GM21576 (cell line): Measurements from ENCODE around the gene TAF6L.
"Not testable (repeated sequence)": the region's sequence is repeated elsewhere in the genome, so short reads cannot be mapped to it uniquely, and the experiment has no call there.

Source experiments
- ATAC-seq: cut with Tn5 transposase; IDR thresholded peaks from one replicate; pipeline ENCODE4 v1.9.1; 2021; ENCODE audit warnings: mild to moderate bottlenecking, moderate library complexity; ENCODE audit not compliant: unreplicated experiment

Gene TAF6L

GRCh38 chr11:62755086-62755615 lies 16.0 kb upstream of the TAF6L start:
- no peak for ATAC-seq

- no peak for ATAC-seq
These were observed 13.1 kb upstream of the TAF6L start for GRCh38 chr11:62757846-62758788.

- ATAC-seq, result not testable (repeated sequence)
These were observed 10.3 kb upstream of the TAF6L start for GRCh38 chr11:62760867-62761227.

- peak; percentile 7 for ATAC-seq
These were observed 435 bp upstream of the TAF6L start for GRCh38 chr11:62770778-62771143.

GRCh38 chr11:62774407-62774806 lies 3.2 kb downstream of the TAF6L start:
- ATAC-seq, result no peak

GRCh38 chr11:62775646-62776045 lies 4.5 kb downstream of the TAF6L start:
- no peak for ATAC-seq

GRCh38 chr11:62777389-62777788 lies 6.2 kb downstream of the TAF6L start:
- ATAC-seq, result no peak

GRCh38 chr11:62778441-62778840 lies 7.2 kb downstream of the TAF6L start:
- no peak for ATAC-seq

GRCh38 chr11:62782753-62783152 lies 11.6 kb downstream of the TAF6L start:
- ATAC-seq, result no peak

- peak; percentile 53 for ATAC-seq
These were observed 15.3 kb downstream of the TAF6L start for GRCh38 chr11:62786318-62787004.

GRCh38 chr11:62787005-62787759 lies 16.0 kb downstream of the TAF6L start, which contains the start of gene TMEM179B:
Gene TMEM179B, plus strand, starts transcription at chr11:62787402. Its CDS starts 30 bp downstream, at chr11:62787432.
- ATAC-seq, result peak; percentile 73

GRCh38 chr11:62788991-62789390 lies 17.8 kb downstream of the TAF6L start:
- ATAC-seq, result no peak

- no peak for ATAC-seq
These were observed 18.4 kb downstream of the TAF6L start for GRCh38 chr11:62789576-62789975.

- ATAC-seq, result peak; percentile 49
These were observed 20.5 kb downstream of the TAF6L start, which contains the start of gene TMEM223 for GRCh38 chr11:62791501-62792201. Gene TMEM223, minus strand, starts transcription at chr11:62792006. Its CDS starts 12 bp downstream, at chr11:62791994.

- ATAC-seq, result no peak
These were observed 21.0 kb downstream of the TAF6L start for GRCh38 chr11:62792202-62792575.

GRCh38 chr11:62794201-62794775 lies 23.1 kb downstream of the TAF6L start:
- no peak for ATAC-seq

GRCh38 chr11:62796281-62796680 lies 25.1 kb downstream of the TAF6L start:
- ATAC-seq, result no peak

- ATAC-seq, result no peak
These were observed 28.3 kb downstream of the TAF6L start for GRCh38 chr11:62799486-62799885.

GRCh38 chr11:62801071-62801470 lies 29.9 kb downstream of the TAF6L start:
- ATAC-seq, result no peak
